IPS-20b (cell line): Measurements from ENCODE around the gene RPL10A.
"Not testable (repeated sequence)": the region's sequence is repeated elsewhere in the genome, so short reads cannot be mapped to it uniquely, and the experiment has no call there.

Experiments
- H3K27ac ChIP-seq: one replicate; pipeline ENCODE4 v1.5.1; 2013; ENCODE audit warnings: low read length
- H3K27me3 ChIP-seq: 2 replicates; pipeline ENCODE4 v1.6.1; 2013; ENCODE audit warnings: mild to moderate bottlenecking, low read length, inconsistent platforms; ENCODE audit not compliant: insufficient read depth
- H3K36me3 ChIP-seq: 2 replicates; pipeline ENCODE4 v1.6.1; 2013; ENCODE audit warnings: low read depth, mild to moderate bottlenecking, inconsistent platforms, low read length, moderate library complexity; ENCODE audit not compliant: insufficient read depth
- H3K4me1 ChIP-seq: 2 replicates; pipeline ENCODE4 v1.6.1; 2013; ENCODE audit warnings: mild to moderate bottlenecking, control low read depth, inconsistent platforms, low read length, moderate library complexity; ENCODE audit not compliant: insufficient read depth
- H3K4me3 ChIP-seq: 2 replicates; pipeline ENCODE4 v1.5.1; 2013; ENCODE audit warnings: mild to moderate bottlenecking, low read length, inconsistent platforms
- H3K9ac ChIP-seq: 2 replicates; pipeline ENCODE4 v1.6.1; 2013; ENCODE audit warnings: low read depth, mild to moderate bottlenecking, inconsistent platforms, low read length, moderate library complexity
- H3K9me3 ChIP-seq: 2 replicates; pipeline ENCODE4 v1.6.1; 2013; ENCODE audit warnings: mild to moderate bottlenecking, low read depth, low read length, inconsistent platforms; ENCODE audit not compliant: insufficient read depth

Gene RPL10A

DNA sequence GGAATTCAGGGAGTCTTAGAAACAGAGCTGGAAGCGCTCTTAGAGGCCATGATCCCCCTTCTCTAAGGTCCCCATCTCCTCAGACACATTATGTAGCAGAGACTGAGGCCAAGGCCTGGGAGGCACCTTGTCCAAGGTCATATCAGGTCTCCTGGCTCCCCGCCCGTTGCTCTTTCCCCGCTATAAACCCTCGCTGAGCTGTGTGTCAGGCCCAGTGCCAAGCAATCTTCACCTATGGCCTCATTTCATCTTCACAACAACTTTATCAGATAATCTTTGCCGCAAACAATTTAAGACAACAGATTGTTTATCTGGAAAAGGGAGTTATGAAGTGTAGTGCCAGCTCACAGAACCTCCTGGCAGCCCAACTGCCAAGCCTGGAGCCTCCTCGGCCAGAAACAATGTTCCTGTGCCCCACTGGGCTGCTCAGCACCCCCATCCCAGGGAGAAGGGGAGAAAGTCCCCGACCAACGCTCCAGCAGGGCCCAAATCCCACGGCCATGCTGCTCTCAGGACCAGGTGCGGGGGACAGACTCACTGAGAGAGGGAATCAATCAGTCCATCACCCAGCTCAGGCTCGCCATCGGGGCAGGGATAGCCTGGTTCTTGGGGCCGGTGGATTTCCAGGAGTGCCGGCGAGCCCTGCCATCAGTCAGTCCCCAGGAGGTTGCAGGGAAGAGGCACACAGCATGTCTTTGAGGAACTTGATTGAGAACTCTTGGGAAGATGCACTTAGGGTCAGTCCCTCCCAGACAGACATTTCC, 32.9 kb upstream of the RPL10A start:
- no peaks in the 10 kb centered on the region for H3K4me1 ChIP-seq
- no peaks in the 10 kb centered on the region for H3K36me3 ChIP-seq
- H3K27ac ChIP-seq = no peak overlapping the region

GRCh38 chr6:35436071-35436857, 31.9 kb upstream of the RPL10A start:
- H3K4me3 ChIP-seq = no peak overlapping the region
- no peaks in the 10 kb centered on the region for H3K27me3 ChIP-seq
- H3K9me3 ChIP-seq = no peaks in the 10 kb centered on the region
- H3K36me3 ChIP-seq = no peaks in the 10 kb centered on the region
- no peaks in the 10 kb centered on the region for H3K4me1 ChIP-seq
- H3K27ac ChIP-seq = no peak overlapping the region
- no peak overlapping the region for H3K9ac ChIP-seq

More for the DNA sequence above, 32.9 kb upstream of the RPL10A start:
- Histone ChIP-seq H3K9ac (no peak overlapping the region), H3K9me3 (0 out of 2 replicates have a peak, but pooled peaks cover 2% of the 10 kb centered on the region), H3K27me3 (no peaks in the 10 kb centered on the region), H3K4me3 (no peak overlapping the region)

- H3K4me1 ChIP-seq, H3K9me3 ChIP-seq, H3K9ac ChIP-seq, H3K36me3 ChIP-seq, H3K4me3 ChIP-seq, H3K27ac ChIP-seq, H3K27me3 ChIP-seq: not testable (repeated sequence)
These were observed 29.7 kb upstream of the RPL10A start for GRCh38 chr6:35438378-35439065.

DNA sequence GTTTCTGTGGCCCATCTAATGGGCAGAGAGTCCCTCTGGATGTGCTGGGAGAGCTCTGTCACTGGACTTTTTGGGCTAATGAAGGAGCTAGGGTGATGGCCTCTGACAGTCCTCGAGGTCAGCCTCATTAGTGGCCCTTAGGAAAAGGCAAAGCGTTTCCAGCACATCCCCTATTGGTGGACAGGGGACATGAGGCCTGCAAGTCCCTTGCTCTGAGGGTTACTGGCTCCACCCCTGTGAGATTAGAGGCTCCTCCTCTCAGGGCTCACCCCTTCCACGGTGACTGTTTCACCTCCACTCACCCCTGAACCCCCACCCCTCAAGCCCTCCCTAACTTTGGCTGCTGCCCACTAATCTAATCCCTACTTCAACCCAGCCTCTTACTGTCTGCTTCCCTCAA, 28.9 kb upstream of the RPL10A start:
- no peak overlapping the region for H3K4me3 ChIP-seq
- no peaks in the 10 kb centered on the region for H3K4me1 ChIP-seq
- H3K27ac ChIP-seq = no peak overlapping the region
- no peaks in the 10 kb centered on the region for H3K27me3 ChIP-seq
- no peaks in the 10 kb centered on the region for H3K9me3 ChIP-seq
- no peaks in the 10 kb centered on the region for H3K36me3 ChIP-seq
- H3K9ac ChIP-seq = no peak overlapping the region

DNA sequence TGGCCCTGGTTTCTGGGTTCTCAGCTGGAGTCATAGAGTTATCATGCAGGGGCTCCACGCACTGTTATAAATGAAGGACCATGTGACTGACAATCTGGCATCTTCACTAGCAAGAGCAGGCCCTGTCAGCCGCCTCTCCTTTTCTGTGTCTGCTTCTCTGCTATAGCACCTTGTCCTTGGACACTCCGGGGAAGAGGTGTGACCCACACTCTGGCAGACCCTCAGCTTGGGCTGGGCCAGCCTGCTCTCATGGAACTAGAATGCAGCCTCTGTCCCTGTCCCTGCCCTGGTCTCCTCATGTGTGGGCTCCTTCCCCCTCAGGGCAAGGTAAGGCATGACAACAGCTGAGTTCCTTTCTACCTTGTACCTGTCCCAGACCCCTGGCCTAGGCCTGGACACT, 27.0 kb upstream of the RPL10A start:
- no peaks in the 10 kb centered on the region for H3K36me3 ChIP-seq
- H3K4me3 ChIP-seq = no peak overlapping the region
- H3K27me3 ChIP-seq = no peaks in the 10 kb centered on the region
- H3K27ac ChIP-seq = no peak overlapping the region
- no peak overlapping the region for H3K9ac ChIP-seq
- H3K4me1 ChIP-seq = no peaks in the 10 kb centered on the region
- H3K9me3 ChIP-seq = no peaks in the 10 kb centered on the region

DNA sequence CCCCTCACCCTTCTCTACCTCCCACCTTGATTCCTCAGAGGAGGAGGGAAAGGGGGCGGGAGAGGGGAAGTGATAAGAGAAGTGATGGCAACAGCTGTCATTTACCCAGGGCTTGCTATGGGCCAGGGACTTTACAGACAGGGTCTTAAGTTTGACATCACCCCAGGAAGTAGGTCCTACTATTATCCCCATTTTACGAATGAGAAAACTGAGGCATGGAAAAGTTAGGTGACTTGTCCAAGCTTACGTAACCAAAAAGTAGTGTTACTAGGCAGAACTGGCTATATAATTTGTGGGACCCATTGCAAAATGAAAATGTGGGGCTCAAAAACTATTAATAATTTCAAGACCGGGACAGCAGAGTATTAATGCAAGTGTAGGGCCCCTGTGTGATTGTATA, 26.6 kb upstream of the RPL10A start:
- Histone ChIP-seq H3K9ac (no peak overlapping the region), H3K27me3 (no peaks in the 10 kb centered on the region), H3K4me3 (no peak overlapping the region), H3K4me1 (no peaks in the 10 kb centered on the region), H3K27ac (no peak overlapping the region), H3K9me3 (no peaks in the 10 kb centered on the region), H3K36me3 (no peaks in the 10 kb centered on the region)

GRCh38 chr6:35442693-35443092, 25.5 kb upstream of the RPL10A start:
- H3K9ac ChIP-seq = no peak overlapping the region
- no peaks in the 10 kb centered on the region for H3K4me1 ChIP-seq
- no peaks in the 10 kb centered on the region for H3K36me3 ChIP-seq
- no peaks in the 10 kb centered on the region for H3K27me3 ChIP-seq
- no peak overlapping the region for H3K4me3 ChIP-seq
- H3K27ac ChIP-seq = no peak overlapping the region
- no peaks in the 10 kb centered on the region for H3K9me3 ChIP-seq

DNA sequence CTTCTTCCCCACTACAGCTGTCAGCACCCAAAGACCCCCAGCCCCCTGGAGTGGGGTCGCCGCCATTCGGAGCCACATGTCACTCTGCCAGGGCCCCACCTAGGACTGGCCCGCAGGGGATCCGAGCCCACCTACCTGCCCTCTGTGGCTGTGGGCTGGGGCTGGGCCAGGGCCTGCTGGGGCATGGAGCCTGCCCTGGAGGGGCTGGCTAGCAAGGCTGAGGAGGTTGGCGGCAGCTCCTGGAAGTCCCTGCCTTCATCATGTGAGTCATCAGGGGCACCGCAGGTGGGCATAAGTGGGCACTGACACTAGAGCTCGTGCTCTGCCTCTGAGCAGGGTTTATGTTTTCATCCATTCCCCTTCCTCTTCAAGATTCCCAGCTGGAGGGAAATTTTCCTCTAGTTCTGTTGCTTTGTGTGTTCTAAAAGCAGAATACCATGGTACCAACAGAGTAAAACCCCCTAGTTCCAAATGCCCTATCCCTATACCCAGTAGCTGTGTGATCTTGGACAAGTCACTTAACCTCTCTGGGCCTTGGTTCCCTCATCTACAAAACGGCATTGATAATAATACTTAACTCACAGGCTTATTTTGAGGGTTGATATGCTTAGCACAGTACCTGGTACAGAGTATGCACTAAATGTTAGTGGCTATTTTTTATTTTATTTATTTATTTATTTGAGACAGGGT, 24.7 kb upstream of the RPL10A start:
- no peak overlapping the region for H3K27ac ChIP-seq
- no peaks in the 10 kb centered on the region for H3K27me3 ChIP-seq
- H3K9me3 ChIP-seq = no peaks in the 10 kb centered on the region
- no peaks in the 10 kb centered on the region for H3K36me3 ChIP-seq
- no peak overlapping the region for H3K9ac ChIP-seq
- no peak overlapping the region for H3K4me3 ChIP-seq
- H3K4me1 ChIP-seq = no peaks in the 10 kb centered on the region

- Histone ChIP-seq H3K9ac (no peak overlapping the region), H3K4me1 (no peaks in the 10 kb centered on the region), H3K4me3 (no peak overlapping the region), H3K36me3 (no peaks in the 10 kb centered on the region), H3K27ac (no peak overlapping the region), H3K9me3 (no peaks in the 10 kb centered on the region), H3K27me3 (peaks cover 12% of the 10 kb centered on the region; the same call in 1 of the 2 replicates)
These were observed 22.5 kb upstream of the RPL10A start for GRCh38 chr6:35445691-35446090.

GRCh38 chr6:35448191-35448590, 20.0 kb upstream of the RPL10A start:
- H3K9ac ChIP-seq = no peak overlapping the region
- H3K4me1 ChIP-seq = peaks cover 8% of the 10 kb centered on the region; the same call in 1 of the 2 replicates
- no peak overlapping the region for H3K4me3 ChIP-seq
- no peak overlapping the region for H3K27ac ChIP-seq
- H3K9me3 ChIP-seq = no peaks in the 10 kb centered on the region
- H3K27me3 ChIP-seq = peaks cover 17% of the 10 kb centered on the region
- H3K36me3 ChIP-seq = no peaks in the 10 kb centered on the region

- H3K4me3 ChIP-seq = no peak overlapping the region
- H3K9ac ChIP-seq = no peak overlapping the region
- no peaks in the 10 kb centered on the region for H3K36me3 ChIP-seq
- no peak overlapping the region for H3K27ac ChIP-seq
- H3K27me3 ChIP-seq = peaks cover 22% of the 10 kb centered on the region
- no peaks in the 10 kb centered on the region for H3K9me3 ChIP-seq
- peaks cover 19% of the 10 kb centered on the region; the same call in 1 of the 2 replicates for H3K4me1 ChIP-seq
These were observed 18.8 kb upstream of the RPL10A start for GRCh38 chr6:35449287-35449881.
